Body of pancreas (tissue), 4 donors: ENCODE measurements around the gene ISG20.

ENCODE experiments used
- POLR2A ChIP-seq, 3 donors: fragments of 450-650 bp; IDR thresholded peaks; one replicate each; pipeline ENCODE4 v1.6.1; 2016; ENCODE audit warnings: antibody characterized with exemption in 3 of 3, mild to moderate bottlenecking in 2 of 3
- TF ChIP-seq, protein P1 (sequence below), 7 experiments: fragments of 450-650 bp in 4 of 7; fragments of 200-600 bp in 3 of 7; sonication (generic) in 3 of 7; IDR thresholded peaks; one replicate each; pipeline ENCODE4 v1.5.1; 2016 to 2019; ENCODE audit warnings: antibody characterized with exemption in 7 of 7

DNA sequence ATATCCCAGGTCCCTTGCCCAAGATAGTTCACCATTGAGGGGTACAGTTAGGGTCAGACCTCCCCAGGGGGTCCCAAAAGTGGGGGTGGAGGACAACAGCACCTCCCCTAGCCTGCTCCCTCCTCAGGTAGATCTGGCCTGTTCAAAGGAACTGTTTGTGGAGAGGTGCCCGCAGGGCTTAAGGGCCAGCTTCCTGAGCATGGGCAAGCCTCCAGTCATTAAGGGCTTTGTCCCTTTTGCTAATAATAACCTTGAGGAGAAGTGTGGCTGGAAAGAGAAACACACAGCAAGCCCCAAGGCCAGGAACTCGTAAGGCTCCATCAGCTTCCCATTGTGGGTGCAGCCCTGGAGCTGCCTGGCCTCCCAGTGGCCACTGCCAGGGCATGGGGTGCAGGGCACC, 47.4 kb downstream of the ISG20 start:
- TF ChIP-seq, protein P1, sequence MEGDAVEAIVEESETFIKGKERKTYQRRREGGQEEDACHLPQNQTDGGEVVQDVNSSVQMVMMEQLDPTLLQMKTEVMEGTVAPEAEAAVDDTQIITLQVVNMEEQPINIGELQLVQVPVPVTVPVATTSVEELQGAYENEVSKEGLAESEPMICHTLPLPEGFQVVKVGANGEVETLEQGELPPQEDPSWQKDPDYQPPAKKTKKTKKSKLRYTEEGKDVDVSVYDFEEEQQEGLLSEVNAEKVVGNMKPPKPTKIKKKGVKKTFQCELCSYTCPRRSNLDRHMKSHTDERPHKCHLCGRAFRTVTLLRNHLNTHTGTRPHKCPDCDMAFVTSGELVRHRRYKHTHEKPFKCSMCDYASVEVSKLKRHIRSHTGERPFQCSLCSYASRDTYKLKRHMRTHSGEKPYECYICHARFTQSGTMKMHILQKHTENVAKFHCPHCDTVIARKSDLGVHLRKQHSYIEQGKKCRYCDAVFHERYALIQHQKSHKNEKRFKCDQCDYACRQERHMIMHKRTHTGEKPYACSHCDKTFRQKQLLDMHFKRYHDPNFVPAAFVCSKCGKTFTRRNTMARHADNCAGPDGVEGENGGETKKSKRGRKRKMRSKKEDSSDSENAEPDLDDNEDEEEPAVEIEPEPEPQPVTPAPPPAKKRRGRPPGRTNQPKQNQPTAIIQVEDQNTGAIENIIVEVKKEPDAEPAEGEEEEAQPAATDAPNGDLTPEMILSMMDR (IDR thresholded peaks at IDR 0.05), result no peak
- TF ChIP-seq POLR2A (IDR thresholded peaks at IDR 0.05), result no peak
